Mesenchymal stem cell (in vitro differentiated cells and primary cell): ENCODE measurements around the gene TEC. TPM values are rescaled to one million over a fixed set of nuclear protein-coding genes. Genes with fewer than 3 reads are reported as not detected.
"Not testable (repeated sequence)": the region's sequence is repeated elsewhere in the genome, so short reads cannot be mapped to it uniquely, and the experiment has no call there.

Experiments used
- DNase-seq: peaks from one replicate; pipeline ENCODE4 v3.0.0-alpha.2; 2013
- H2AFZ ChIP-seq: one replicate; pipeline ENCODE4 v1.6.1; 2013; ENCODE audit warnings: low read depth, mild to moderate bottlenecking, control low read depth, inconsistent platforms, low read length, moderate library complexity
- H2AK5ac ChIP-seq: 2 replicates; pipeline ENCODE4 v1.6.1; 2013; ENCODE audit warnings: low read length, moderate library complexity, mild to moderate bottlenecking, inconsistent platforms; ENCODE audit not compliant: severe bottlenecking
- H2BK120ac ChIP-seq: one replicate; pipeline ENCODE4 v1.6.1; 2013; ENCODE audit warnings: low read depth, mild to moderate bottlenecking, inconsistent platforms, low read length, moderate library complexity
- H2BK12ac ChIP-seq, 2 experiments: one replicate each; pipeline ENCODE4 v1.6.1; 2013; ENCODE audit warnings: inconsistent platforms in 2 of 2, low read length in 2 of 2, mild to moderate bottlenecking in 2 of 2, moderate library complexity in 2 of 2, control low read depth in 1 of 2
- H2BK15ac ChIP-seq: one replicate; pipeline ENCODE4 v1.6.1; 2013; ENCODE audit warnings: mild to moderate bottlenecking, low read depth, inconsistent platforms; ENCODE audit not compliant: poor library complexity, severe bottlenecking
- H2BK5ac ChIP-seq: 2 replicates; pipeline ENCODE4 v1.6.1; 2013; ENCODE audit warnings: low read depth, mild to moderate bottlenecking, low read length, control low read depth, inconsistent platforms; ENCODE audit not compliant: poor library complexity, severe bottlenecking
- H3K14ac ChIP-seq, 2 experiments: one replicate each; pipeline ENCODE4 v1.6.1; 2013; ENCODE audit warnings: inconsistent platforms in 2 of 2, low read length in 2 of 2, control low read depth in 1 of 2, mild to moderate bottlenecking in 1 of 2, moderate library complexity in 1 of 2
- H3K18ac ChIP-seq, 2 experiments: one replicate each; pipeline ENCODE4 v1.6.1; 2013; ENCODE audit warnings: inconsistent platforms in 2 of 2, low read length in 2 of 2, control low read depth in 1 of 2, low read depth in 1 of 2, mild to moderate bottlenecking in 1 of 2
- H3K23ac ChIP-seq, 2 experiments: one replicate each; pipeline ENCODE4 v1.6.1; 2013; ENCODE audit warnings: inconsistent platforms in 2 of 2, low read length in 2 of 2, mild to moderate bottlenecking in 2 of 2, moderate library complexity in 2 of 2, control low read depth in 1 of 2
- H3K27ac ChIP-seq: 2 replicates; pipeline ENCODE4 v1.5.1; 2013; ENCODE audit warnings: mild to moderate bottlenecking, moderate library complexity, low read length, control low read depth, inconsistent platforms; ENCODE audit not compliant: poor library complexity, severe bottlenecking
- H3K27me3 ChIP-seq, 2 experiments: 2 replicates each; pipeline versions ENCODE4 v1.6.1 to v1.7.0; 2013; ENCODE audit warnings: low read length in 2 of 2, mild to moderate bottlenecking in 2 of 2, moderate library complexity in 2 of 2, control low read depth in 1 of 2, inconsistent platforms in 1 of 2; ENCODE audit not compliant: control insufficient read depth in 1 of 2, insufficient read depth in 1 of 2
- H3K36me3 ChIP-seq, 2 experiments: 2 replicates each; pipeline versions ENCODE4 v1.6.1 to v1.7.0; 2013; ENCODE audit warnings: low read length in 2 of 2, control low read depth in 1 of 2, inconsistent platforms in 1 of 2, low read depth in 1 of 2, mild to moderate bottlenecking in 1 of 2; ENCODE audit not compliant: insufficient read depth in 2 of 2, control insufficient read depth in 1 of 2
- H3K4ac ChIP-seq, 2 experiments: one replicate each; pipeline ENCODE4 v1.6.1; 2013; ENCODE audit warnings: inconsistent platforms in 2 of 2, low read length in 2 of 2, mild to moderate bottlenecking in 2 of 2, moderate library complexity in 2 of 2, control low read depth in 1 of 2, low read depth in 1 of 2
- H3K4me1 ChIP-seq: 2 replicates; pipeline ENCODE4 v1.6.1; 2013; ENCODE audit warnings: low read depth, low read length, control low read depth; ENCODE audit not compliant: control insufficient read depth, insufficient read depth
- H3K4me2 ChIP-seq: 2 replicates; pipeline ENCODE4 v1.6.1; 2013; ENCODE audit warnings: low read length, mild to moderate bottlenecking, inconsistent platforms; ENCODE audit not compliant: poor library complexity, severe bottlenecking
- H3K4me3 ChIP-seq, 2 experiments: 2 replicates each; pipeline versions ENCODE4 v1.5.1 to v1.7.0; 2013; ENCODE audit warnings: low read length in 2 of 2, mild to moderate bottlenecking in 2 of 2, control low read depth in 1 of 2, low read depth in 1 of 2; ENCODE audit not compliant: insufficient read depth in 1 of 2
- H3K79me1 ChIP-seq: replicated peaks from 2 replicates; pipeline ENCODE4 v1.6.1; 2013; ENCODE audit warnings: mild to moderate bottlenecking, control low read depth, low read length, inconsistent platforms; ENCODE audit not compliant: poor library complexity, severe bottlenecking
- H3K9ac ChIP-seq: 2 replicates; pipeline ENCODE4 v1.7.0; 2013; ENCODE audit warnings: mild to moderate bottlenecking, low read length, moderate library complexity
- H3K9me3 ChIP-seq: 2 replicates; pipeline ENCODE4 v1.7.0; 2013; ENCODE audit warnings: mild to moderate bottlenecking, low read length; ENCODE audit not compliant: control insufficient read depth
- H4K8ac ChIP-seq: one replicate; pipeline ENCODE4 v1.6.1; 2013; ENCODE audit warnings: inconsistent platforms, mild to moderate bottlenecking, low read length, moderate library complexity
- H4K91ac ChIP-seq: one replicate; pipeline ENCODE4 v1.6.1; 2013; ENCODE audit warnings: mild to moderate bottlenecking, low read length, inconsistent platforms
- WGBS: methylation state at CpG from one replicate; pipeline ENCODE4 v1.1.7; 2013; ENCODE audit warnings: mixed read lengths; 5-methylcytosine and 5-hydroxymethylcytosine counted together
- polyA plus RNA-seq, 2 experiments: library from polyadenylated mRNA; stranded (reverse); fragments of 200-250 nt; gene quantifications; one replicate each; pipeline ENCODE4 v1.2.3, GENCODE V29; 2013

The TEC gene
- polyA plus RNA-seq (2013, experiment 1 of 2) = 0.88 TPM
- 0.86 TPM for polyA plus RNA-seq (2013, experiment 2 of 2)

- peak within 1 kb of the TSS; percentile 66 to 92 for H3K18ac ChIP-seq
- peak within 1 kb of the TSS; percentile 87 for H3K4me2 ChIP-seq
- peak within 1 kb of the TSS in 1 of 2 experiments; percentile 73 for H3K14ac ChIP-seq
- H2BK12ac ChIP-seq = peak within 1 kb of the TSS in 1 of 2 experiments; percentile 86
- peak within 1 kb of the TSS; percentile 87 for H4K8ac ChIP-seq
- peak within 1 kb of the TSS; percentile 89 to 90 for H3K4me3 ChIP-seq
- H2BK5ac ChIP-seq = peak within 1 kb of the TSS; percentile 76
- H3K9me3 ChIP-seq = no peaks in the 10 kb centered on the region
- no peaks in the 10 kb centered on the region for H3K27me3 ChIP-seq
- H3K27ac ChIP-seq = peak within 1 kb of the TSS; percentile 65
- peak within 1 kb of the TSS; percentile 72 for H4K91ac ChIP-seq
- peak within 1 kb of the TSS in 1 of 2 experiments; percentile 88 for H3K4ac ChIP-seq
- DNase-seq = peak; percentile 64
- WGBS = 3% methylated on average over 43 of the region's 63 CpGs
- H2AFZ ChIP-seq = peak within 1 kb of the TSS; percentile 98
- peaks cover 18% of the 10 kb centered on the region for H3K79me1 ChIP-seq
- H3K9ac ChIP-seq = peak within 1 kb of the TSS; percentile 83
- H2AK5ac ChIP-seq = no peak within 1 kb of the TSS
- peak within 1 kb of the TSS; percentile 27 for H2BK120ac ChIP-seq
- no peaks in the 10 kb centered on the region for H3K36me3 ChIP-seq
- peak within 1 kb of the TSS; percentile 80 for H2BK15ac ChIP-seq
- H3K4me1 ChIP-seq = peaks cover 3% of the 10 kb centered on the region
- H3K23ac ChIP-seq = no peak within 1 kb of the TSS
Observed at GRCh38 chr4:48268956-48269860, at the start of gene TEC. TSS of gene TEC (minus strand) at chr4:48269838. CDS start at chr4:48228614, 41,224 bp downstream.

- Histone ChIP-seq H3K27ac (no peak overlapping the region), H4K91ac (no peak overlapping the region), H3K4me1 (peaks cover 2% of the 10 kb centered on the region), H3K4ac (no peak overlapping the region), H3K79me1 (no peaks in the 10 kb centered on the region), H3K18ac (no peak overlapping the region), H2BK120ac (no peak overlapping the region), H3K27me3 (no peaks in the 10 kb centered on the region), H3K9ac (peak overlapping the region; percentile 73), H2AK5ac (no peak overlapping the region), H2AFZ (no peak overlapping the region), H3K4me2 (no peak overlapping the region), H2BK5ac (no peak overlapping the region), H2BK12ac (no peak overlapping the region), H3K9me3 (no peaks in the 10 kb centered on the region), H2BK15ac (no peak overlapping the region), H3K4me3 (peak overlapping the region in 1 of 2 experiments; percentile 60), H3K14ac (no peak overlapping the region), H4K8ac (no peak overlapping the region), H3K36me3 (no peaks in the 10 kb centered on the region), H3K23ac (no peak overlapping the region)
- 26% methylated on average over 3 of the region's 7 CpGs for WGBS
- DNase-seq = peak; percentile 75
Observed at GRCh38 chr4:48315728-48316630, 46.3 kb upstream of the TEC start.

- H3K36me3 ChIP-seq, H2BK5ac ChIP-seq, H3K18ac ChIP-seq, H3K9ac ChIP-seq, H3K4ac ChIP-seq, H3K27me3 ChIP-seq, H3K23ac ChIP-seq, H2BK120ac ChIP-seq, H3K9me3 ChIP-seq, H4K91ac ChIP-seq, H3K4me1 ChIP-seq, H2BK15ac ChIP-seq, H2AFZ ChIP-seq, H2BK12ac ChIP-seq, H3K79me1 ChIP-seq, DNase-seq, H3K4me2 ChIP-seq, H3K14ac ChIP-seq, H3K4me3 ChIP-seq, H3K27ac ChIP-seq, H2AK5ac ChIP-seq, H4K8ac ChIP-seq: not testable (repeated sequence)
Observed at GRCh38 chr4:48314746-48315145, 45.1 kb upstream of the TEC start.

- Histone ChIP-seq H2AFZ (no peak overlapping the region), H3K14ac (no peak overlapping the region), H3K79me1 (no peaks in the 10 kb centered on the region), H3K18ac (no peak overlapping the region), H3K27me3 (no peaks in the 10 kb centered on the region), H3K4ac (no peak overlapping the region), H4K91ac (no peak overlapping the region), H3K27ac (no peak overlapping the region), H3K4me3 (no peak overlapping the region), H2BK120ac (no peak overlapping the region), H2BK12ac (no peak overlapping the region), H3K9ac (no peak overlapping the region), H3K4me2 (no peak overlapping the region), H3K9me3 (no peaks in the 10 kb centered on the region), H3K23ac (no peak overlapping the region), H2BK15ac (no peak overlapping the region), H2BK5ac (no peak overlapping the region), H2AK5ac (no peak overlapping the region), H3K4me1 (peaks cover 3% of the 10 kb centered on the region), H4K8ac (no peak overlapping the region), H3K36me3 (no peaks in the 10 kb centered on the region)
- 100% methylated on average over 2 of the region's 3 CpGs for whole genome bisulfite sequencing
- DNase-seq = no peak
Observed at GRCh38 chr4:48311896-48312295, 42.3 kb upstream of the TEC start.
